Measurements from ENCODE around the gene OR5K2. TPM values are rescaled to one million over a fixed set of nuclear protein-coding genes. Genes with fewer than 3 reads are reported as not detected.

The OR5K2 gene
- polyA plus RNA-seq, 1 donor from 2014 or later: not detected

- Histone ChIP-seq H4K20me1 (ENCODE audit: insufficient read depth) (no peaks in the 10 kb centered on the region), H3K27ac (ENCODE audit: low read length) (no peak overlapping the region), H3K9ac (ENCODE audit: low read length) (no peak overlapping the region), H3K9me3 (ENCODE audit: low read length) (no peaks in the 10 kb centered on the region), H3F3A (ENCODE audit: insufficient read depth, low read length, poor library complexity, severe bottlenecking) (no peaks in the 10 kb centered on the region), H3K27me3 (ENCODE audit: insufficient read depth, low read depth, low read length) (no peaks in the 10 kb centered on the region), H3K9me2 (ENCODE audit: insufficient read depth, low read length) (no peaks in the 10 kb centered on the region), H3K4me3 (ENCODE audit: low read length) (no peak overlapping the region), H3K36me3 (ENCODE audit: insufficient read depth, low read length) (no peaks in the 10 kb centered on the region), H3K4me2 (ENCODE audit: low read length) (no peak overlapping the region), H3K79me2 (replicated peaks; ENCODE audit: insufficient read depth, low read length) (no peaks in the 10 kb centered on the region), H2AFZ (ENCODE audit: low read depth, low read length) (no peak overlapping the region)
- TF ChIP-seq CTCF (IDR thresholded peaks at IDR 0.05; ENCODE audit: poor library complexity, severe bottlenecking) (no peak), RAD21 (conservative IDR thresholded peaks at IDR 0.05) (no peak), MXI1 (conservative IDR thresholded peaks at IDR 0.05; ENCODE audit: poor library complexity, severe bottlenecking) (no peak), TAF1 (IDR thresholded peaks at IDR 0.05; ENCODE audit: low read depth) (no peak), SMC3 (conservative IDR thresholded peaks at IDR 0.05; ENCODE audit: poor library complexity) (no peak), POLR2AphosphoS5 (IDR thresholded peaks at IDR 0.05) (no peak), EP300 (conservative IDR thresholded peaks at IDR 0.05; ENCODE audit: poor library complexity, severe bottlenecking) (no peak), REST (IDR thresholded peaks at IDR 0.05; ENCODE audit: borderline replicate concordance) (no peak), EZH2 (IDR thresholded peaks at IDR 0.05; ENCODE audit: borderline replicate concordance, insufficient read depth, low read length, poor library complexity, severe bottlenecking) (no peak)
These were observed 37.3 kb downstream of the OR5K2 start for GRCh38 chr3:98534734-98535133.

- Histone ChIP-seq H3F3A (ENCODE audit: insufficient read depth, low read length, poor library complexity, severe bottlenecking) (no peaks in the 10 kb centered on the region), H3K9ac (ENCODE audit: low read length) (no peak overlapping the region), H3K27me3 (ENCODE audit: insufficient read depth, low read depth, low read length) (no peaks in the 10 kb centered on the region), H3K9me3 (ENCODE audit: low read length) (no peaks in the 10 kb centered on the region), H4K20me1 (ENCODE audit: insufficient read depth) (no peaks in the 10 kb centered on the region), H3K27ac (ENCODE audit: low read length) (no peak overlapping the region), H3K9me2 (ENCODE audit: insufficient read depth, low read length) (no peaks in the 10 kb centered on the region), H3K4me3 (ENCODE audit: low read length) (no peak overlapping the region), H2AFZ (ENCODE audit: low read depth, low read length) (no peak overlapping the region), H3K4me2 (ENCODE audit: low read length) (no peak overlapping the region), H3K36me3 (ENCODE audit: insufficient read depth, low read length) (no peaks in the 10 kb centered on the region), H3K79me2 (replicated peaks; ENCODE audit: insufficient read depth, low read length) (no peaks in the 10 kb centered on the region)
- TF ChIP-seq CTCF (IDR thresholded peaks at IDR 0.05; ENCODE audit: poor library complexity, severe bottlenecking) (no peak), EP300 (conservative IDR thresholded peaks at IDR 0.05; ENCODE audit: poor library complexity, severe bottlenecking) (no peak), TAF1 (IDR thresholded peaks at IDR 0.05; ENCODE audit: low read depth) (no peak), MXI1 (conservative IDR thresholded peaks at IDR 0.05; ENCODE audit: poor library complexity, severe bottlenecking) (no peak), RAD21 (conservative IDR thresholded peaks at IDR 0.05) (no peak), POLR2AphosphoS5 (IDR thresholded peaks at IDR 0.05) (no peak), SMC3 (conservative IDR thresholded peaks at IDR 0.05; ENCODE audit: poor library complexity) (no peak), EZH2 (IDR thresholded peaks at IDR 0.05; ENCODE audit: borderline replicate concordance, insufficient read depth, low read length, poor library complexity, severe bottlenecking) (no peak), REST (IDR thresholded peaks at IDR 0.05; ENCODE audit: borderline replicate concordance) (no peak)
These were observed 39.1 kb downstream of the OR5K2 start for GRCh38 chr3:98536456-98537017.
